HG02870 (cell line): ENCODE data around the gene GPC6.

Experiments used
- ATAC-seq: cut with Tn5 transposase; IDR thresholded peaks from one replicate; pipeline ENCODE4 v1.9.1; 2021; ENCODE audit warnings: mild to moderate bottlenecking, moderate library complexity; ENCODE audit not compliant: unreplicated experiment

Gene GPC6

GRCh38 chr13:93951108-93951507, 724.5 kb downstream of the GPC6 start:
- no peak for ATAC-seq

DNA sequence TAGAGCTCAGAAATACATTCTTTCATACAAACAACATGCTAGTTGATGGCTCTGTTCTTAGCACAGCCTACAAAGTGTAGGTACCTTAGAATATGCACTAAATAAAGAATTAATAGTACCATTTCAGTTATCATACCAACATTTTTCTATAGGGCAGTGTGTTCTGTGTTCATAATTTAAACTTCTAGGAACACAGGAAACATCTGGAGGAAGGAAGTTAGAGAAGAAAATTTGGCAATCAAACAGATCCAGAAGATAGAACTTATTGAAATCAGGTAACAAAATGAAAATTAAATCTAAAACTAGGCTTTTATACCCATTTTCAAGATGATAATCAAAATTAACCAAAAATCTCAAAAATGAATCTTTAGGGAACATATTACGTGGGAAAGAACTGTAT, 725.3 kb downstream of the GPC6 start:
- ATAC-seq: no peak

DNA sequence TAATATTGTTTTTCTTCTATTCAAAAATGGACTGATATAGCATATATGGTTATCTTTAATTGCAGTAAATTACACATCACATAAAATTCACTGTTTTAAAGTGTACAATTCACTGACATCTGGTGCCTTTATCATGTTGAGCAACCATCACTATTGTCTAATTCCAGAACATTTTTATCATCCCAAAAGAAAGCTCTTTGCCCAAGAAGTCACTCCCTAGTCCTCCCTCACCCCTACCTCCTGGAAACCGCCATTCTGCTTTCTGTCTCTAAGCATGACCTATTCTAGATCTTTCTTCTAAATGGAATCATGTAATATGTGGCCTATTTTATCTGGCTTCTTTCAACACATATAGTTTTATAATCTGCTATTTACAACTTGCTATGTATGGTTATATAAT, 727.2 kb downstream of the GPC6 start:
- no peak for ATAC-seq

DNA sequence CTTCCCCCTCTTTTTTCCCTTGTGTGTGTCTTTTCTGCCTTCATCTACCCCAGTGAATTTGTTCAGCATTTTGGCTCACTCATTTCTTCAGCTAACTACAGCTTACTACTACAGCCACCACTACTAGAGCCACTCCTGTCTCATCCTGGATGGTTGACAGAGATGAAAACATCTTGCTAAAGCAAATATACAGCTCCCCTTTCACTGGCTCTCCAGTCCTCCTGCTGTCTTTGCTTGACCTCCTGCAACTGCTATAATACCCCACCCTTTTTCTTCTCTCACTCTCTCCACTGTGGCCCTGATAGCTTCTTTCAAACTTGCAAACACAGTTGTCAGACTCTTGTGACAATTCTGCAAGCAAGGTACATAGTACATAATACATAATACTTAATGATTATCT, 729.3 kb downstream of the GPC6 start:
- no peak for ATAC-seq

DNA sequence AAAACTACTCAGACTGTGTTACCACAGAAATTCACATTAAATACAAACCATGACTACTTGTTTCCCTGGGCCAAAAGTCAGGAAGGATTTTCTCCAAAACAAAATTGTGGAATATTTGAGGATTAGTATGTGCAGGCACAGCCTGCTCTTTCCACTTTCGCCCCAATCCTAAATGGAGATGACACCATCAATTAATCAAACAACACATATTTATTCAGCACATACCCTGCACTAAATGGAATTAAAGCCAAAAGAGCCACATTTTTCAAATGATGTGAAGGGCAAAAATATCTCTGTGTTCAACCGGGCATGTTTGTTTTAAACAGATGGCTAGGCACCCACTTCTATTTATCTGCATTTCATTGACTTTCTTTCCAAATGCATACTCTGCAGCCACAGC, 729.8 kb downstream of the GPC6 start:
- no peak for ATAC-seq

DNA sequence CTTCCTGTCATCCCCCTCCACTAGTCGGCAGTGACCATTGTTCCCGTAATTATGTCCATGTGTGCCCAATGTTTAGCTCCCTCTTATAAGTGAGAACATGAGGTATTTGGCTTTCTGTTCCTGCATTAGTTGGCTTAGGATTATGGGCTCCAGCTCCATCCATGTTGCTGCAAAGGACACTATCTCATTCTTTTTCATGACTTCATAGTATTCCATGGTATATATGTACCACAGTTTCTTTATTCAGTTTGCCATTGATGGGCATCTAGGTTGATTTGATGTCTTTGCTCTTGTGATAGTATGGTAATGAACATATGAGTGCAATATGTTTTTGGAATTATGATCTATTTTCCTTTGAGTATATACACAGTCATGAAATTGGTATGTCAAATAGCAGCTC, 730.8 kb downstream of the GPC6 start:
- no peak for ATAC-seq

- no peak for ATAC-seq
These were observed 733.4 kb downstream of the GPC6 start for GRCh38 chr13:93959796-93960533.

DNA sequence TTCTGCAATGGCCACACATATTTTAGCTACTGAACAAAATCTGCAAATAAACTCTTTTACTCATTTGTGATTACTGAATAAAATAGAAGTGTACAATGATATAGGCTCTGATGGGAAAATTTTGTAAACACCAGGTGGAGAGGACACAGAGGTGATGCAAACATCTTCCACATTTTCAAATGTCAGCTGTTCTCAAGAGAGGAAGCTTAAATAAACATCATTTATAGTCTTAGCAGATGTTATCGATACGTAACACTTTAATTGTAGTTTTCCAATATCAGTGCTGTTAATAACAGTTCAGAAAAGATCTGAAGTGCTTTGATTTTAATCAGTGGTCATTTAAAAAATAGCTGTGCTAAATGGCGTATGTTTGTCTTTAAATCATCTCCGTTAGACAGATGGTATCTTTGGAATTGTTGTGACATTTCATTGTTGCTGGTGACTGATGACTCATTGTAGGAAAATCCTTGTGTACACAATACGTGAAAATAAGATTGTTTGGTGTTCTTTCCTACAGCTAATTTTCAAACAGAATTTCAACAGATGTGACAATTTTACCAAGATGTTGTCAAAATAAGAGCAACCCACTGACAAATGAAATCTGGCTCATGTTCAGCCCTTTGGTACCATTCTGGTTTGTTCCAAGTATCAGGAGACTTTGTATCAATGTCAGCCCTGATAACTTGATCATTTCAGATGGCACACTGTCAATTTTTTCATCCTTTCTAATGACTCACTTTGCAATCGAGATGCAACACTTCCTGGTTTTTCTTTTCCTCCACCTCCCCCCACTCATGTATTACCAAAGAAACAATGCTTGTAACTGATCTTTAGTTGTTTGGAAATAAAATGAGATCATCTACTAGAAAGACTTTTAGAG, 736.9 kb downstream of the GPC6 start:
- no peak for ATAC-seq

DNA sequence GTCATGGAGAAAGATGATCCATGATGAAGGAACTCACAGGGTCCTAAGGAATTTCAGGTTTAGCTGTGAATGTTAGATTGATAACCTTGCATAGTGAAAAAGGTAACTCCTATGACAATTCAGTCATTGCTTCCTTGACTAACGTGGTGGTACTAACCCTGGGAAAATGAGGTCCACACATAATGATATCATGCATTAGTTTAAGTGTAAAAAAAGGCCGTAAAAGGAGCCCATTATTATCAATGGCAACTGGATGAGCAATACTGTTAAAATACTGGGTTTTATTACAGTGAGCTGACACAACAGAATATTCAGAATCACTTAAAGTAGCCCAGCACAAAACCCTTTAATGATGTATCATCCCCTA, 737.5 kb downstream of the GPC6 start:
- no peak for ATAC-seq

DNA sequence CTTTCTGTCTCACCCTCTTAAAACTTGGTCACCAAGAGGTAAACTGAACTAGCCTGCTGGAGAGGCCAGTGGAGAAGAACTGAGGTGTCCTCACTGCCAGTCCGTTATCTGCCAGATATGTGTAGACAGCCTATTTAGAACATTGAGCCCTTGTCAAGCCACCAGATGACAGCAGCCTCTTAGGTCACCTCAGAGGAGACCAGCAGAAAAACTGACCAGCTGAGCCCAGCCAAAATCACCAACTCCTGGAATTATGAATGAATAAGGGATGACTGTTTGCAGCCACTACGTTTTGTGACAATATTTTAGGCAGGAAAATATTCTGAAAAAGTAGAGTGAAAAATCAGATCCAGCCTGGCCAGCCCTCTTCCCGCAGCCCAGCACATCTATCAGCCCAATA, 739.0 kb downstream of the GPC6 start:
- no peak for ATAC-seq

DNA sequence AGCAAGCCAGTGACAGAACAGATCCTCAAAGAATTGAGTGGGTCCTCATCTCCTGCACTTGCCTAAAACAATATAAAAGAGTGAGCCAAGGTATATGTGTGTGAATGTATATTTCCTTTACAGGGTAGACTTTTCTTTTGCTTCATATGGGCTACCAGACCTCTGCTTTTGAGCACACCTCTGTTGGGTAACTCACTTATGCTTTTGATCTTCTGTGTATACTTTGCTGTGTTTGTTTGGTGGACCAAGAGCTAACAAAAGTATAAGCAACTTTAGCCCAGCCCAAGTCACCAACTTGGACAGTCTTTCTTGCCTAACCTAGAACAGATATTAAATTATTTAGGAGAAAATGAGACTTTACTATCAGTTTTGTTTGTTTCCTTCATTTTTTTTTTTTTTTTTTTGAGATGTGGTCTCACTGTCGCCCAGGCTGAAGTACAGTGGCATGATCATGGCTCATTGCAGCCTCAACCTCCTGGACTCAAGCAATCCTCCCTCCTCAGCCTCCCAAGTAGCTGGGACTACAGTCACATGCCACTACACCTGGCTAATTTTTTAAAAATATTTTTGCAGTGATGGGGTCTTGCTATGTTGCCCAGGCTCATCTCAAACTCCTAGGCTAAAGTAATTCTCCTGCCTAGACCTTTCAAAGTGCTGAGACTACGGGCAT, 739.8 kb downstream of the GPC6 start:
- no peak for ATAC-seq

GRCh38 chr13:93967286-93967685, 740.7 kb downstream of the GPC6 start:
- no peak for ATAC-seq

- ATAC-seq: no peak
These were observed 748.6 kb downstream of the GPC6 start for GRCh38 chr13:93975242-93975641.

GRCh38 chr13:93976528-93976927, 749.9 kb downstream of the GPC6 start:
- no peak for ATAC-seq

DNA sequence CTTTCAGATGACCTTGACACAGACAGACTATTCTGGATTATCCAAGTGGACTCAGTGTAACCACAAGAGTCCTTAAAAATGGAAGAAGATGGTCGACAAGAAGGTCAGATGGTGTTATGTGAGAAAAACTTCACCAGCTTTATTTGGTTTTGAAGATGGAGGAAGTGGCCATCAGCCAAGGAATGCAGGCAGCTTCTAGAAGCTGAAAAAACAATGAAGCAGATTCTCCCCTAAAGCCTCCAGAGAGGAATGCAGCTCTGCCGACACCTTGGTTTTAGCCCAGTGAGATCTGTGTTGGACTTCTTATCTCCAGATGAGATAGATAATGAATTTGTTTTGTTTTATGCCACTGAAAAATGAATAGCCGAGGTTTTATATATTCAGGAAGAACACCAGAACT, 751.4 kb downstream of the GPC6 start:
- ATAC-seq: no peak

DNA sequence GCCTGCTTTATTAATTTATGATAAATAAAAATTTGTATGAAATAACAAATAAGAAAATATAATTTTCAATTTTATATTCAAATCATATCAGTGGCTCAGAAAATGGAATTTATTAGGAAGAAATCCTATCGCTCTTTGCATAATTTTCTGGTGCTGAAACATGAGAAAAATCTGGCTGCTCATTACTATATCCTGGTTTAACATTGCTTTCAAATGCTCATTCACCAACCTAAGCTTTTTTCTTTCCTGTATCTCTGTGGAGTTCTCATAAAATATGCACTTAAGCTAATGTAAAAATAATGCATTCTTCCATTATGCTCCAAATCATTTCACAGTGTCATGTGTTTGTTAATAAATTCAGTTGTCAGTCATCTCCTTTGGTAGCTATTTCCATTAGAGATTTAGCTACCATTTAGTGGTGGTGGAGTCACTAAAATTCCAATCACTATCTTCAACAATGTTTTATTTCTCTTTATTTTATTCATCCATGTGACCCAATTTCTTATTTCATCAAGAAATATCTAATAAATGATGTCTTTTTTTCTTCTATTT, 754.9 kb downstream of the GPC6 start:
- ATAC-seq: no peak

DNA sequence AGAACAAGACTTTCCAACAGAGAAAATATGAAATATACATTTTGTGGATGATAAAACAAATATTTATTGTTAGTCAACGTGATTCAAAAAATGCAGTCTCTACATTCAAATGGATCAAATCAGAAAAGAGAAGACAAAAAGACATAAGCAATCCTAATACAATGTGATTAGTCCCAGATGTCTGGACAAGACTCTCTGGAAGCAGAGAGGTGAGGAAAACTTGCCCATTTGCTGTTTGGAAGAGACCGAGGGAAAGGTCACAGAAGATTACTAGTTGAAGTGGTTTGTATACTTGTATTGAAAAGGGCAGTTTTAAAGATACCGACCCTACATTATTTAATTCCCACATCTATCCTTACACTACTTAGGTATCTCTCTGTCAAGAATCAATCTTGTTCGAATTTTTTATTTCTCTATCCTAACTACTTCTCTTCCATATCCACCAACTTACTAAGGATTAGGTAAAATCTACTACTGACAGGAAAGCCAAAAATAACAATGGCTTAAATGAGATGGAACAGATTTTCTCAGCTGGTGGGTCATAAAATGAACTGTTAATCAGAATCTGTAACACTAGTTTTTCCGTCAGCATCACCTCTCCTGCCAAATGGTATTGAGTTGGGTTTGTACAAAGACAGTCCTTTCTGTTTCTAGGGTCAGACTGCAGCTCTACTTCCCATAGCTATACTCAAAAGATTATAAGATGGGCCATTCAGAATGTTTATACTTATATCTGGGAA, 755.7 kb downstream of the GPC6 start:
- ATAC-seq: no peak

DNA sequence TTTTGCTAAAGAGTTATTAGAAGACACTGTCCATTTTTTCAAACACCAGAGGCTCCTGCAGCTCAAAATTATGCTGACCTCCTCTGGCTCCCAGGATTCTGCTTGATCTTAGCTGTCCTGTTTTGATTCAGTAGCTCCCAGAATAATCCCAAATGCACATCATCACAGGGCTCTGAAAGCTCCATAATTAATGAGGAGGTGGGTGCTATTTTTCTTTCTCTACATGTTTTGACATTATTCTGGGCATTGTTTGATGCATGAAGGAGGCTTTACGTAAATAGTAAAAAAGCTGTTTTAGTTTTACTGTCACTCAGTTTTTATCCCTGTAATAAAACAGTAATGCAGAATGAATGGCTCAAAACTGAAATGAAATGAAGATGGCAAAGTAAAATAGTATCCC, 757.4 kb downstream of the GPC6 start:
- ATAC-seq: no peak

DNA sequence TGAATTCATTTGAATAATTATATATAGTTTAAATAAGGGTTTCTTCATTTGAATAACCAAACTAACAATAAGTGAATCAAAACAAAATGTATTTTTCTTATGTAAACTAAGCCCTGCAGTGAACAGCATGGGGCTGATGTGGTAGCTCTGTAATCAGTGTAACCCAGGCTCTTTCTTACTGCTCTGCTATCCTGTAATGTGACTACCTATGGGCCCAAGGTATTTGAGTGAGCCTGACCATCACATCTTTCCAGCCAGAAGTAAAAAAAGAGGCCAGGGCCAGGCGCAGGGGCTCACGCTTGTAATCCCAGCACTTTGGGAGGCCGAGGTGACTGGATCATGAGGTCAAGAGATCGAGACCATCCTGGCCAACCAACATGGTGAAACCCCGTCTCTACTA, 758.3 kb downstream of the GPC6 start:
- no peak for ATAC-seq

GRCh38 chr13:93987458-93987857, 760.9 kb downstream of the GPC6 start:
- no peak for ATAC-seq

DNA sequence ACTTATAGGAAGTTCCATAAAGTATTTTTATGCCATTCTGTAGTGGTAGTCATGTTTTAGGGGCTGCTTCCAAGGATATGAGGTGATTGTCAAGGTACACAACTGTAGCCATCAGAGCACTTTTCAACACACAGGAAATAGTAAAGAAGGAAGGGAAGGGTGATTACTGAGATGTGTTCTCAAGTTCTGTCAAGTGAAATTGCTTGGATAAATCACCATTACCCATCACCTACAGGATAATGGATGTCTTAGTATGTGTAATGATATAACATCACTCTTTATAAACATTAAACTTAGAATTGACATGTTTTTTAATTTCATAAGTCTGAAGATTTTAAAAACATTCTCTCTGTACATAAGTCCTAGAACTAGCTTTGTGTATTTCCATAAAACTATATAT, 765.0 kb downstream of the GPC6 start:
- ATAC-seq: no peak
